ENCODE data around the gene KCNJ1.

KCNJ1 gene

GRCh38 chr11:128806506-128807261, 60.4 kb downstream of the KCNJ1 start:
- Histone ChIP-seq H3K36me3 (ENCODE audit: insufficient read depth, low read length) (no peaks in the 10 kb centered on the region), H3K4me1 (ENCODE audit: control insufficient read depth, insufficient read depth, low read length) (no peaks in the 10 kb centered on the region), H3K9ac (ENCODE audit: low read depth, low read length) (no peak overlapping the region), H3K27me3 (ENCODE audit: control insufficient read depth, insufficient read depth, low read length) (no peaks in the 10 kb centered on the region), H3K4me2 (ENCODE audit: low read length) (no peak overlapping the region), H3K4me3 (ENCODE audit: low read length) (no peak overlapping the region), H3K9me3 (replicated peaks; ENCODE audit: low read length) (no peaks in the 10 kb centered on the region)

- H3K4me1 ChIP-seq (ENCODE audit: control insufficient read depth, insufficient read depth, low read length), result no peaks in the 10 kb centered on the region
- H3K9ac ChIP-seq (ENCODE audit: low read depth, low read length), result no peak overlapping the region
- H3K36me3 ChIP-seq (ENCODE audit: insufficient read depth, low read length), result no peaks in the 10 kb centered on the region
- H3K9me3 ChIP-seq (replicated peaks; ENCODE audit: low read length), result no peaks in the 10 kb centered on the region
- H3K4me3 ChIP-seq (ENCODE audit: low read length), result no peak overlapping the region
- H3K4me2 ChIP-seq (ENCODE audit: low read length), result no peak overlapping the region
- H3K27me3 ChIP-seq (ENCODE audit: control insufficient read depth, insufficient read depth, low read length), result no peaks in the 10 kb centered on the region
These were observed 62.6 kb downstream of the KCNJ1 start for GRCh38 chr11:128804481-128804880.

GRCh38 chr11:128803449-128804245, 63.4 kb downstream of the KCNJ1 start:
- H3K4me1 ChIP-seq (ENCODE audit: control insufficient read depth, insufficient read depth, low read length), result no peaks in the 10 kb centered on the region
- H3K9me3 ChIP-seq (replicated peaks; ENCODE audit: low read length), result no peaks in the 10 kb centered on the region
- H3K9ac ChIP-seq (ENCODE audit: low read depth, low read length), result no peak overlapping the region
- no peak overlapping the region for H3K4me2 ChIP-seq (ENCODE audit: low read length)
- H3K4me3 ChIP-seq (ENCODE audit: low read length), result no peak overlapping the region
- no peaks in the 10 kb centered on the region for H3K36me3 ChIP-seq (ENCODE audit: insufficient read depth, low read length)
- no peaks in the 10 kb centered on the region for H3K27me3 ChIP-seq (ENCODE audit: control insufficient read depth, insufficient read depth, low read length)

- no peaks in the 10 kb centered on the region for H3K36me3 ChIP-seq (ENCODE audit: insufficient read depth, low read length)
- H3K9ac ChIP-seq (ENCODE audit: low read depth, low read length), result no peak overlapping the region
- no peaks in the 10 kb centered on the region for H3K9me3 ChIP-seq (replicated peaks; ENCODE audit: low read length)
- H3K4me3 ChIP-seq (ENCODE audit: low read length), result no peak overlapping the region
- H3K27me3 ChIP-seq (ENCODE audit: control insufficient read depth, insufficient read depth, low read length), result no peaks in the 10 kb centered on the region
- H3K4me2 ChIP-seq (ENCODE audit: low read length), result no peak overlapping the region
- H3K4me1 ChIP-seq (ENCODE audit: control insufficient read depth, insufficient read depth, low read length), result no peaks in the 10 kb centered on the region
These were observed 64.1 kb downstream of the KCNJ1 start for GRCh38 chr11:128803011-128803410.

- H3K36me3 ChIP-seq (ENCODE audit: insufficient read depth, low read length), result no peaks in the 10 kb centered on the region
- H3K9ac ChIP-seq (ENCODE audit: low read depth, low read length), result no peak overlapping the region
- H3K9me3 ChIP-seq (replicated peaks; ENCODE audit: low read length), result no peaks in the 10 kb centered on the region
- H3K4me1 ChIP-seq (ENCODE audit: control insufficient read depth, insufficient read depth, low read length), result no peaks in the 10 kb centered on the region
- no peaks in the 10 kb centered on the region for H3K27me3 ChIP-seq (ENCODE audit: control insufficient read depth, insufficient read depth, low read length)
- no peak overlapping the region for H3K4me2 ChIP-seq (ENCODE audit: low read length)
- no peak overlapping the region for H3K4me3 ChIP-seq (ENCODE audit: low read length)
These were observed 64.6 kb downstream of the KCNJ1 start for GRCh38 chr11:128802358-128802981.

GRCh38 chr11:128800871-128801417, 66.2 kb downstream of the KCNJ1 start:
- Histone ChIP-seq H3K4me2 (ENCODE audit: low read length) (no peak overlapping the region), H3K9me3 (replicated peaks; ENCODE audit: low read length) (no peaks in the 10 kb centered on the region), H3K4me3 (ENCODE audit: low read length) (no peak overlapping the region), H3K9ac (ENCODE audit: low read depth, low read length) (no peak overlapping the region), H3K4me1 (ENCODE audit: control insufficient read depth, insufficient read depth, low read length) (no peaks in the 10 kb centered on the region), H3K27me3 (ENCODE audit: control insufficient read depth, insufficient read depth, low read length) (no peaks in the 10 kb centered on the region), H3K36me3 (ENCODE audit: insufficient read depth, low read length) (no peaks in the 10 kb centered on the region)

GRCh38 chr11:128796270-128796669, 70.8 kb downstream of the KCNJ1 start:
- Histone ChIP-seq H3K4me3 (ENCODE audit: low read length) (no peak overlapping the region), H3K9ac (ENCODE audit: low read depth, low read length) (no peak overlapping the region), H3K4me2 (ENCODE audit: low read length) (no peak overlapping the region), H3K27me3 (ENCODE audit: control insufficient read depth, insufficient read depth, low read length) (no peaks in the 10 kb centered on the region), H3K36me3 (ENCODE audit: insufficient read depth, low read length) (no peaks in the 10 kb centered on the region), H3K4me1 (ENCODE audit: control insufficient read depth, insufficient read depth, low read length) (no peaks in the 10 kb centered on the region), H3K9me3 (replicated peaks; ENCODE audit: low read length) (no peaks in the 10 kb centered on the region)

- H3K4me1 ChIP-seq (ENCODE audit: control insufficient read depth, insufficient read depth, low read length), result no peaks in the 10 kb centered on the region
- H3K9me3 ChIP-seq (replicated peaks; ENCODE audit: low read length), result no peaks in the 10 kb centered on the region
- H3K4me3 ChIP-seq (ENCODE audit: low read length), result no peak overlapping the region
- no peaks in the 10 kb centered on the region for H3K27me3 ChIP-seq (ENCODE audit: control insufficient read depth, insufficient read depth, low read length)
- no peaks in the 10 kb centered on the region for H3K36me3 ChIP-seq (ENCODE audit: insufficient read depth, low read length)
- no peak overlapping the region for H3K9ac ChIP-seq (ENCODE audit: low read depth, low read length)
- H3K4me2 ChIP-seq (ENCODE audit: low read length), result no peak overlapping the region
These were observed 76.9 kb downstream of the KCNJ1 start for GRCh38 chr11:128790196-128790595.

- H3K9me3 ChIP-seq (replicated peaks; ENCODE audit: low read length), result no peaks in the 10 kb centered on the region
- H3K4me2 ChIP-seq (ENCODE audit: low read length), result no peak overlapping the region
- no peak overlapping the region for H3K9ac ChIP-seq (ENCODE audit: low read depth, low read length)
- H3K36me3 ChIP-seq (ENCODE audit: insufficient read depth, low read length), result no peaks in the 10 kb centered on the region
- no peaks in the 10 kb centered on the region for H3K27me3 ChIP-seq (ENCODE audit: control insufficient read depth, insufficient read depth, low read length)
- no peak overlapping the region for H3K4me3 ChIP-seq (ENCODE audit: low read length)
- H3K4me1 ChIP-seq (ENCODE audit: control insufficient read depth, insufficient read depth, low read length), result no peaks in the 10 kb centered on the region
These were observed 77.5 kb downstream of the KCNJ1 start for GRCh38 chr11:128789497-128790150.

All from skeletal muscle satellite cell (primary cell).